AG04450 (cell line): ENCODE results near the gene C1orf53. TPM values are rescaled to one million over a fixed set of nuclear protein-coding genes. Genes with fewer than 3 reads are reported as not detected.

Experiments
- CTCF ChIA-PET: fragments of 300-600, 350-600 bp; formaldehyde crosslinking; extraction: SDS; loops from one replicate; lab custom pipeline; 2022; ENCODE audit warnings: antibody characterized with exemption, inconsistent platforms; lab: Charles Lee
- POLR2A ChIA-PET: fragments of 350-600 bp; formaldehyde crosslinking; extraction: SDS; loops from one replicate; lab custom pipeline; 2021; ENCODE audit warnings: antibody characterized with exemption, inconsistent platforms; lab: Yijun Ruan, JAX
- DNase-seq: peaks from one replicate; pipeline ENCODE4 v3.0.0-alpha.2; 2011; ENCODE audit warnings: low read depth, low spot score
- H3K27ac ChIP-seq: one replicate; pipeline ENCODE4 v1.5.1; 2012; ENCODE audit warnings: low read depth, low read length, control low read depth
- H3K27me3 ChIP-seq: one replicate; pipeline ENCODE4 v1.6.0; 2012; ENCODE audit warnings: low read length; ENCODE audit not compliant: control insufficient read depth, insufficient read depth
- H3K4me3 ChIP-seq: 2 replicates; pipeline ENCODE4 v1.5.1; 2011; ENCODE audit warnings: mild to moderate bottlenecking, low read depth, low read length, control low read depth
- H3K9me3 ChIP-seq: 2 replicates; pipeline ENCODE4 v1.5.1; 2012; ENCODE audit warnings: low read length; ENCODE audit not compliant: control insufficient read depth, insufficient read depth
- polyA plus RNA-seq: library from polyadenylated mRNA; depleted of rRNA; stranded (reverse); fragments of >200 nt; gene quantifications from 2 replicates; pipeline ENCODE4 v1.2.3, GENCODE V29; 2011
- TF ChIP-seq, protein P1 (sequence below): IDR thresholded peaks from 2 replicates; pipeline ENCODE4 v1.5.1; 2011; ENCODE audit warnings: low read depth, low read length, control low read depth, inconsistent platforms

Gene C1orf53
- polyA plus RNA-seq, 1 experiment: 6.2 TPM

DNA sequence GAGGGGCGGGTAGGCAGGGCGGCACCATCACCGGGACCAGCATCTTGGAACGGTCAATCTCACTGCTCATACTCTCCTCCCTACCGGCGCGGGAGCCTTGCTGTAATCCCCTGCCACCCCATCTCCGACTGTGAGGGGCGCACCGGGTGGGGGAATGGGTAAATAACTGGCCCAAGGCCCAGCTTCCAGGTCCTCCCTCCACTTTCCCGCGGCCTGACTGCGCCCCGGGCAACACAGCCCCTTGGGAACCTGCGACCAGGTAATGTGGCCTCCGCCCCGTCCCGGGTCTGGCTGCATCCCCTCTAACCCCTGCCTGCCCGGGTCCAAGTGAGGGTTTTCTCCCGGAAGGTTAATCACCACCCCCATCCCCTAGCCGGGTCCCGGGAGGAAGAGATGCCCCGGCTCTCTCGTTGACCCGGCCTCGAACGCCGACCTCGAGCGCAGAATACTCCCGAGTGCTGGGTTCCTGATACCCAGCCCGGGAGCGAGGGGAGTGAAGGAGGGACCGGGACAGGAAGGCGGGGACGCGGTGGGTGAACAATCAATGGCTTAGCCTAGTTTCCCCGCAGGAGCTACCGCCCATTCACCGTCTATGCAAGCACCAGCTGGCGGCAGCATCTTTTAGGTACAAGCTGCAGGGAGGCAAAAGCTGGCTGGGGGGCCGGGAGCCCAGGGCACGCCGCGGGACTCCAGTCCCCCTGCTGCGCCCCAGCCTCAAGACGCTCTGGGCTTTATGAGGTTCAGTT, 8.9 kb downstream of the C1orf53 start:
- Histone ChIP-seq H3K9me3 (peaks cover 14% of the 10 kb centered on the region; the same call in 1 of the 2 replicates), H3K27ac (no peak overlapping the region), H3K4me3 (no peak overlapping the region), H3K27me3 (peaks cover 92% of the 10 kb centered on the region)
- TF ChIP-seq, protein P1, sequence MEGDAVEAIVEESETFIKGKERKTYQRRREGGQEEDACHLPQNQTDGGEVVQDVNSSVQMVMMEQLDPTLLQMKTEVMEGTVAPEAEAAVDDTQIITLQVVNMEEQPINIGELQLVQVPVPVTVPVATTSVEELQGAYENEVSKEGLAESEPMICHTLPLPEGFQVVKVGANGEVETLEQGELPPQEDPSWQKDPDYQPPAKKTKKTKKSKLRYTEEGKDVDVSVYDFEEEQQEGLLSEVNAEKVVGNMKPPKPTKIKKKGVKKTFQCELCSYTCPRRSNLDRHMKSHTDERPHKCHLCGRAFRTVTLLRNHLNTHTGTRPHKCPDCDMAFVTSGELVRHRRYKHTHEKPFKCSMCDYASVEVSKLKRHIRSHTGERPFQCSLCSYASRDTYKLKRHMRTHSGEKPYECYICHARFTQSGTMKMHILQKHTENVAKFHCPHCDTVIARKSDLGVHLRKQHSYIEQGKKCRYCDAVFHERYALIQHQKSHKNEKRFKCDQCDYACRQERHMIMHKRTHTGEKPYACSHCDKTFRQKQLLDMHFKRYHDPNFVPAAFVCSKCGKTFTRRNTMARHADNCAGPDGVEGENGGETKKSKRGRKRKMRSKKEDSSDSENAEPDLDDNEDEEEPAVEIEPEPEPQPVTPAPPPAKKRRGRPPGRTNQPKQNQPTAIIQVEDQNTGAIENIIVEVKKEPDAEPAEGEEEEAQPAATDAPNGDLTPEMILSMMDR: no peak
- no peak for DNase-seq
- ChIA-PET POLR2A (no interaction called here), CTCF (interaction anchor here (1.0 to 1.8 kb wide), 4 partner anchors 8 to 392 kb away, joined by 3 to 5 read pairs (median 4); no protein-coding TSS in a partner anchor)

DNA sequence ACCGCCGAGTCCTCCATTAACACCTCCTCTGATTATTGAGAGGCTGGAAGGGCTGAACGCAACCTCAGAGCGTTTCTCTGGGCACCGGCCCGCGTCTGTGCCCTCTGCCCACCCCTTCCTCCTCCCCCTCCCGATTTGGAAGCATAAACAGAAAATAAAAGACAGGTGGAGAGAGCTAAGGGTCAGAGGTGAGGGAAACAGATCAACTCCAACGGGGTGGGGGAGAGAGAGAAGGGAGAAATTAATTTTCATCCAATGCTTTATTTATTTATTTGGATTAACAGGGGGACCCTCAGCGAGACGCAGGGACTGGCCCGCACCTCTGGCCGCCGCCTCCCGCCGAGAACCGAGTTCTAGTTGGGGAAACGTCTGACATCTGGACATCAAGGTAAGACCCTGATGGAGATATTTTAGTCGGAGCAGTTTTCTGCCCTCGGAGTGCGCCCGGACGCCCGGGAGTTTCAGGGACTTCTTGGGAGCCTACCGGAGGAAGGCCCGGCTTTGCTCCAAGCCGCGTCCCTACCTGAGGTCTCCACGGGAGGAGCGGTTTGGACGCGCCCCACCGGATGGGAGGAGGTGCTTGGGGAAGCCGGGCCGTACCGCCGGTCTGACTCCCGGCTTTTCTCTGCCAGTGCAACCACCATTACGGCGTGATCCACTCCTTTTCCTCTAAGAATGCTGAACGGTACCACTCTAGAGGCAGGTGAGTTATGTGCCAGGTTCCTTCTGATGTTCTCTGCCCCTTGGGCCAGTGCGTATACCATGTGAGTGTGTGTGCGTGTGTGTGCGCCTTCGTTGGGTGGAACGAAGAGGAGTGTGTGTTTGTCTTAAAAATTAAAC, 9.6 kb downstream of the C1orf53 start:
- Histone ChIP-seq H3K4me3 (no peak overlapping the region), H3K9me3 (peaks cover 14% of the 10 kb centered on the region; the same call in 1 of the 2 replicates), H3K27ac (no peak overlapping the region), H3K27me3 (peaks cover 100% of the 10 kb centered on the region)
- TF ChIP-seq, protein P1: no peak
- POLR2A ChIA-PET: no interaction called here
- no peak for DNase-seq
- CTCF ChIA-PET: interaction anchor here (0.6 to 1.5 kb wide), 2 partner anchors 12 to 297 kb away, joined by 4 read pairs; no protein-coding TSS in a partner anchor

DNA sequence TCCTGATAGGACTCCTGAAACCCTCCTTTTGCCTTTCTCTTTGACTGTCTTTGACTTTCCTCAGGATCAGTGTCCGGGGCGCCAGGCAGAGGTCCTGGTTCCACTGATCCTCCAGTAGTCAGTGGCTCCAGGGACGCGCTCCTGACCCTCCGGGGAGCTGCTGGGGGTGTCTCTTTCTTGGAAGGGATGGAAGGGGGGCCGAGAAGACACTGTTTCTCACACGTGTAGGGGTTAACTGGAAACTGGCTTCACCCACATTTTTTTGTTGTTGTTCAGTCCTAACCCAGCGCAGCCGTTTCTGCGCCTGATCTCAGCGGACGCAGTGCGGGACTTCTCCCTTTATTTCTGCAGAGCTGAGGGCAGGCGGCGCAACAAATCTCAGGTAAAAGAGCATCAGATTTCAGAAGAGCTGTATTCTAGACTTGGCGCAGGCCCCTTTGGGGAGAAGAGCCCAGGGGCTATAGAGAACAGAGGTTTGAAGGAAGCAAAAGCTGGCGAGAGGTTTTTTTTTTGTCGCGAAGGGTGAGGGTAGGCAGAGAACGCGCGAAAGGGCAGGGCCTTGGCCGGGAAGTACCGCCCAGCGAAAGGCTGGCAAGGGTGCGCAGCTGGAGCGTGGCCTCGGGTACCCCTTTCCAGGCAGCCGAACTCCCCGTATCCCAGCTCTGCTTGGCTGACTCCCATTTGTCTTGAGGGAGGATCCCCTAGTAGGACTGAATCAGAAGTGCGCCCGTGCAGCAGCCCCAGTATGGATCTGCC, 10.5 kb downstream of the C1orf53 start:
- ChIA-PET POLR2A (no interaction called here), CTCF (interaction anchor here (0.6 to 1.0 kb wide), 2 partner anchors 16 to 294 kb away, joined by 3 to 5 read pairs; no protein-coding TSS in a partner anchor)
- DNase-seq: no peak
- no peak overlapping the region for H3K27ac ChIP-seq
- TF ChIP-seq, protein P1: no peak
- peaks cover 100% of the 10 kb centered on the region for H3K27me3 ChIP-seq
- peaks cover 14% of the 10 kb centered on the region; the same call in 1 of the 2 replicates for H3K9me3 ChIP-seq
- no peak overlapping the region for H3K4me3 ChIP-seq

DNA sequence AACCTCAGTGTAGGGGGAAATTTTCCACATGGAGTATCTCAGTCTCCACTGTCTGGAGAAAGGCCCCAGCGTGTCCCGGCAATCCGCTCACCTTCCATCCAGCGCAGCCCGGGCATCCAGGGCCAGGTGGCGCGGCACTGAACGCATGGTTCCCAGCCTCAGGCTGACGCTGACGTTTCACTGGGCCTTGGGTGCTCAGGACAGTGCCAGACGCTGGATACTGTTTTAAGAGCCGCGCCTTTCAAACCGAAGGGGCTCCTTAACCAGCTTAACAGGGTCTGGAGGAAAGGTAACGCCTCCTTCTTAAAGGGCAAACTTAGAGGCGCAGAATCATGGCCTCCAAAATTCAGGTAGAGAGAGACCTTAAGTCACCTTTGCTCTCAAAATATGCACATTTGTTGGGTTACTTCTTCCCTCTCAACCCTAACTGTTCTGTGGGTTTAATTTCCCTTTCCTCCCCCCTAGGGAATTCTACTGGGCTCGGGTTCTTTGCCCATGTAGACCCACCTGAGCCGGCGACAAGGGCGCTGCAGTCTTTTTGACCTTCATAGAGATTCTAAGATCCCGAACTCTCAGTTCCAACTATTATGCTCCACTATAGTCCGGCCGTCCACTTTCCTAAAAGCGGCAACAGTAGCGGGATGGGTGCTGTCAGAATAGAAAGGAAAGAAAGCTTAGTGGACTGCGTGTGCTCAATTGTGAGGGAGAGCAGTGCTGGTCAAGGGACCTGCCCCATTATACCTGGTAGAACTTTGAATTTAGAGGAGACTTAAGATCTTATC, 11.3 kb downstream of the C1orf53 start:
- DNase-seq: no peak
- POLR2A ChIA-PET: no interaction called here
- H3K27ac ChIP-seq: no peak overlapping the region
- TF ChIP-seq, protein P1: no peak
- peaks cover 99% of the 10 kb centered on the region for H3K27me3 ChIP-seq
- peaks cover 14% of the 10 kb centered on the region; the same call in 1 of the 2 replicates for H3K9me3 ChIP-seq
- CTCF ChIA-PET: interaction anchor here (0.6 to 6.4 kb wide), 7 partner anchors 9 to 299 kb away, joined by 3 to 38 read pairs (median 20); partner anchors contain the start of gene C1orf53
- no peak overlapping the region for H3K4me3 ChIP-seq
